Right ventricle myocardium inferior (tissue), 1 donor: ENCODE measurements around the gene PHLDB1. TPM values are rescaled to one million over a fixed set of nuclear protein-coding genes. Genes with fewer than 3 reads are reported as not detected.
A peak's percentile ranks its signal among the peaks of the same experiment; 100 is the strongest.

Experiments used
- ATAC-seq: fragments of 200-7000 bp; cut with Tn5 transposase; one replicate; pipeline ENCODE4 v1.9.1; 2020; ENCODE audit warnings: mild to moderate bottlenecking, moderate library complexity
- DNase-seq: peaks from one replicate; pipeline ENCODE4 v3.0.0; 2021; ENCODE audit errors: missing footprints
- intact Hi-C: fragments of 100-400 bp; cut with DNase I; formaldehyde crosslinking; loops from one replicate; pipeline ENCODE4 v1.11.0; 2022
- total RNA-seq: library from RNA; stranded (reverse); fragmentation: NEBNext Ultra II Directional; extraction: Animal tissue kit (Norgen Biotek cat#: 25700); gene quantifications from one replicate; pipeline ENCODE4 v1.2.1, GENCODE V29; 2021
- donor health status: DM: no; HTN: yes; CAD: no; lungs with severe emphysema.

Gene PHLDB1
- total RNA-seq, 1 donor from 2014 or later = 115 TPM

DNA sequence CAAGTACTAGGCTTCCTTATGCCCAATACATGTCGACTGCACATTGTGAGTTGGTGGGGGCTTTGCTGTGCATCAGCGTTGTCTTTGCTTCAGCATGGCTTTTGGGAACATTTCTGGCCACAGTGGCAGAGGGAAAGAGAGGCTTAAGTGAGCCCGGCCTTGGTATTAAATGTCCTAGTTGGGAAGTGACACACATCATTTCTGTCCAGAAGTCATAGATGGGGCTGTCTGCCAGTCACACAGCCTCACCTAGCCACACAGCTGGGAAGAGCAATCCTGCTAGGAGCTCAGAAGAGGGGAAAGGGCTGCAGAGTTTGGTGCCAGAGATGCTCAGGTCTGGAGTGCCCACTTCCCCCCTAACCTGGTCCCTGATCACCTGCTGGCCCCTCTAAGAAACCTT, 44.4 kb downstream of the PHLDB1 start:
- DNase-seq (no peak), ATAC-seq (no peak)
- intact Hi-C loops = no loop called here

DNA sequence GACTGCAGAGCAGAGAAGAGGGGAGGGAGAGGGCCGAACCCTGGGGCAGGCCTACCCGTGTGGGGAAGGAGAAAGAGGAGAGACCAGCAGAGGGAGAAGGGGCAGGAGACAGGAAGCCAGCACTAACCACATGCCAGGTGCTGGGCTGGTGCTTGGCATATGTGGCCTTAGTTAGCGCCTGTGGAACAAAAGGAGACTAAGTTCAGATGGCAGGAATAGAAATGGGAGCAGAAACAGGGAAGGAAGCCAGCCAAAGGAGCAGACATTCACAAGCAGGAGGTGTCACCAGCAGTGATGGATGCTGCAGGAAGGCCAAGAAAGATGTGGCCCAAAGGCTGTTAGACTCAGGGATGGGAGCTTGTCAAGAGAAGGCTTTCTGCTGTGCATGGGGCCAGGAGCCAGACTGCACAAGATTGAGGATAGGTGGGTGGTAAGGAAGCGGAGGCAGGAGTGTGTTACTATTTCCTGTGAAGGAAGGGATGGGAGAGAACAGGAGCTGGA, 45.3 kb downstream of the PHLDB1 start:
- intact Hi-C loops = no loop called here
- DNase-seq = no peak
- ATAC-seq = no peak

DNA sequence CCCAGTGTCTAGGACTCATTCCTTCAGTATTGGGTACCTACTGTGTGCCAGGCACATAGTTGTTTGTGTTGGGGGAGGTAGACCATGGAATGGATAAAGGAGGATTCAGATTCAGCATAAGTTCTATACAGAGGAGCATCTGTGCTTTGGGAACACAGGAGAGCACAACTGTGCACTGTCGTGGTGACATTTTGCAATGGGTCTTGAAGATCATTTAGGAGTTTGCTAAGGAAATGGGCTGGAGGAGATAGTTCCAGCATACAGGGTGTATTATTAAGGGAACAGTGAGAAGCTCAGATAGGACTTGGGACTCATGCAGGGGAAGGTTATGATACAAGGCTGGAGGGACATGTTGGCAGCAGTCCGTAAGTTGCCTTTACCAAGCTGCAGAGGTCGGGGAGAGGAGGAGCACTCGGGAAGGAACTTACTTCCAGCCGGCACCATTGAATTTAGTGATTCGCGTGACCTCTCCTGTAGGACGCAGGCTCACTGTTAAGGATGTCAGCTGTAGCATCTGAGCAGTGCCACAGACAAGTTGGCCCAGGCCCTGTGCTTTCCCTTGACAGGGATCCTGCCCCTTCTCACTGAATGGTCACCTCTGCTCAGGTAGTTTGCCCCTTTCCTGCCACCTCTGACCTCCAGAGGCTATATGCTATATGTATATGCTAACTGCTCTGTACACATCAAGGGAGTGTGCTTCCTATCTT, 46.4 kb downstream of the PHLDB1 start:
- DNase-seq (no peak), ATAC-seq (no peak)
- intact Hi-C loops = no loop called here

DNA sequence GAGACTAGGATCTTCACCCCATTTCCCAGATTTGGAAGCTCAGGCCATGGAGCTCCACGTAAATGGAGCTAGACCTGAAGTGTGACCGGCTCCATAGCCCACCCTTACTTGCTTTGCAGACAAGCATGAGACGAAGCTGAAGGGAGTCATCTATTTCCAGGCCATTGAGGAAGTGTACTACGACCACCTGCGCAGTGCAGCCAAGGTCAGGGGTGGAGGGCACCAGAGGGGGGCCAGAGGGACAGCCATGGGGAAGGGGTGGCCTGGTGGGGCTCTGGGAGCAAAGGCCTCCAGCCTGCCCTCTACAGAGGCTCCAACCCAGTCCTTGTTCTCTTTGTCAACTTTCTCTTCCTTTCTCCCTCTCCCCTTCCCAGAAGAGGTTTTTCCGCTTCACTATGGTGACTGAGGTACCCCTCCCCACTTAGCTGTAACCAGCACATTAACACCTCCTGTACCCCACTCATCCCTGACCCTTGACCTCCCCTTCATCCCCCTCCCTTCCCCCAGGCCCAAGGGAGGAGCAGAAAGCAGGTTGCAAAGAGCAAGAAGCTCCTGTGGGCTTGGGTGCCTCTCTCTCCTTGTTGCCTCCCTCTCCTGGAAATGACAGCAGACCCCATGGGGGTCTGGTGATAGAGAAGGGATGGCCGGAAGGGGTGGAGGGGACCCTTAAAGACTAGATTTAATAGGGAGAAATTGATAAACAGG, 48.2 kb downstream of the PHLDB1 start:
- DNase-seq = no peak
- intact Hi-C loops = no loop called here
- ATAC-seq = no peak

DNA sequence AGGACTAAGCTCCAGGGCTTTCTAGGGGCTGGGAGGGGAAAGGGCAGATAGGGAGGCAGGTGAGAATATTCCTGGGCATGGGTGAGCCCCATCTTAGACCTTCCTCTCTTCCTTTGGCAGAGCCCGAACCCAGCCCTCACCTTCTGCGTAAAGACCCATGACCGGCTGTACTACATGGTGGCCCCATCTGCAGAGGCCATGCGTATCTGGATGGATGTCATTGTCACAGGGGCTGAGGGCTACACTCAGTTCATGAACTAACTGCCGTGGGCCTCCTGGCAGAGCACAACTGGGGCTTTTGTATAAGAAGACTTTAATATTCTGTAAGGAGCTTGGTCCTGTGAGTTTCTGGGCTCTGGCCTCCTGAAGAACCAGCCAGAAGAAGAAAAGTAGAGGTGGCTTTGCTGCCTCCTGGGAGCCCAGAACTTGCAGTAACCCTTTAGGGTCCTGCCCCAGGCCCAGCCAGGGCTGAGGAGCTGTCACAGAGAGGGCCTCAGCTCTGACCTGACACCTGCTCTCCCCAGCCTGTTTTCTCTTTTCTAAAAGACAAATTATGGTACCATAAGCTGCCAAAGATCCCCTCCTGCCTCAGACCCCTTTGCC, 49.2 kb downstream of the PHLDB1 start:
- DNase-seq (no peak), ATAC-seq (no peak)
- intact Hi-C loops = no loop called here

DNA sequence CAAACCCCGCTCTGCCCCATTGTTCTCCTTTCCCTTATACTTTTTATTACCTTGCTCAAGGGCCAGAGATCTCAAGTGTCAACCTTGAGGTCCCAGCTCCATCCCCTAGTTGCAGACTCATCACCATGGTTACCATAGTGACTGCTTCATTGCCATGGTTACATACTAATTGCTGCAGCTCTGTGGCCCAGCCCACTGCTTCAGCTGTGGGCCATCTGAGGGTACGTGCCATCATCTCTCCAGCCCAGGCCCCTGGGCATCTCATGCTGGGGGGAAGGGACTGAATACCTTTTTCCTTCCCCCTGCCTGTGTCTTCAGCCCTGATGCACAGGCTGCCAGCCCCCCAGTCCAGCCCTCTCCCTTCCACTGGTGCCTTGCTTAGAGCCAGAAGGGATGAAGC, 49.8 kb downstream of the PHLDB1 start:
- DNase-seq (no peak), ATAC-seq (no peak)
- intact Hi-C loops = no loop called here

DNA sequence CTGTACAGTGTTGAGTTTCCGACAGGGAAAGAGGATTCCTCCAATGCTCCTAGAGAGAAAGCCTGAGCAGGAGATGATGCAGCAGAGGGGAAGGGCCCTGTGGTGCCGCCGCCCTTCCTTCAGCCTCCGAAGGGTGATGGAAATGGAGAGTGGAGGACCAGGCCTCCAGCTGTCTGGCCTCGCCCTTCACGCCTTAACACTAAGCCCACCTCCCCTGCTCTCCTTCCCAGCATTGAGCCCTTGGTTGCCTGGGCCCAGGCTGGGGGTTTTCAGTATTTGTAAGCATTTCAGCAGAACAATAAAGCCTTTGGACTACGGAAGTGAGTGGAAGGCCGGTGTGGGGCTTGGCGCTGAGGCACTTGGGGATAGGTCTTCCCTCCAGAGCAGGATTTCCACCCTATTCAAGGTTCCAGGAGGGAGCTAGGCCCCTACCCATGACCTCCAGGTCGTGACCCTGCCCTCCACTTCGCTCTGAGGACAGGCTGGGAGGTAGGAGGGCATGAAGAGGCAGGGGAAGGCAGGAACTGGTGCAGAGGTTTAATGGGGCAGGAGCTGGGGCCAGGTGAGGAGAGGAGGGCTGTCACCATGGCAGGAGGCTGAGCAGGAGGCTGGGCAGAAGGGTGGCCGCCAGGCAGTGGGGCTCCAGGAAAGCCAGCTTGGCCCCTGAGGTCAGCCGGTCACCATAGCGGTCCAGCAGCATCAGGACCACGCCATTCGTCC, 50.5 kb downstream of the PHLDB1 start:
- intact Hi-C loops = loop anchor here (2.0 kb wide), 2 partner anchors 47 to 63 kb away; no protein-coding TSS in a partner anchor
- ATAC-seq (no peak), DNase-seq (no peak)

DNA sequence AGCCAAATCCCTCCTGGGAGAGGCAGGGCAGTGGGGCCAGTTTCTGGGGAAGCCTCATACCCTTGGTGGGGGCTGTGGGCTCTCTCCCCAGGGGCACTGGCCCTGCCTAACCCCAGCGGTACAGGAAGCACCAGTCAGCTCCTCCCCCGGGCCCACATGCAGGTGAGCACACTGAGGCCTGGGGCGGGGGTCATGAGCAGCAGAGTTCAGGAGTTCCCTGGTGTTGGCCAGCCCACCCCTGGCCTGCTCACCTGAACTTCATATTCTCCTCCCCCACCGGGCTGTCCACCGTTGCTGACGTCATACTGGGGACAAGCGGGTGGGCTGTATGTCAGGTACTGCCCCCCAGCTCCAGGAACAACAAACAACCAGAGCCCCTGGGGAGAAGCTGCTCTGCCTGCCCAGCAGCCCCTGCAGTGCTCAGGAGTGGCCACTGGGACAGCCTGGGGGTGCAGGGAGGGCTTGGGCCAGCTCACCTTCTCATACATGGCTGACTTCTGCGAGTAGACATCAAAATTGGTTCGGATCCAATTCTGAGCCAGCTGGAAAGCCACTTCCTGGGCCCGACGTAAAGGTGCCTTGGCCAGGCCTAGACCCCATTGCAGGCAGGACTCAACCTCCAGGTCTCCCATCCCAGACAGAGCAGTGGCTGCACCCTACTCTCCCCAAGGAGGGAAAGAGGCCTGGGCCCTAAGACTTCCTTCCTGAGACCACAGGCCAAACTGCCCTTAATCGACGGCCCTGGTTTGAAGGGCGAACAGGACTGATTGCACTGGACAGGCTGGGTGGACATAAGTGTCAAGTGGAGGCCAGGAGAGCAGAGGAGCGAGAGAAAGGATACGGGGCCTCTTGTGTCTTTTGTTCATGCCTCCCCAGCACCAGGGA, 51.3 kb downstream of the PHLDB1 start:
- peak; percentile 10 for ATAC-seq
- intact Hi-C loops = loop anchor here (2.0 kb wide), 2 partner anchors 48 to 64 kb away; no protein-coding TSS in a partner anchor
- no peak for DNase-seq

DNA sequence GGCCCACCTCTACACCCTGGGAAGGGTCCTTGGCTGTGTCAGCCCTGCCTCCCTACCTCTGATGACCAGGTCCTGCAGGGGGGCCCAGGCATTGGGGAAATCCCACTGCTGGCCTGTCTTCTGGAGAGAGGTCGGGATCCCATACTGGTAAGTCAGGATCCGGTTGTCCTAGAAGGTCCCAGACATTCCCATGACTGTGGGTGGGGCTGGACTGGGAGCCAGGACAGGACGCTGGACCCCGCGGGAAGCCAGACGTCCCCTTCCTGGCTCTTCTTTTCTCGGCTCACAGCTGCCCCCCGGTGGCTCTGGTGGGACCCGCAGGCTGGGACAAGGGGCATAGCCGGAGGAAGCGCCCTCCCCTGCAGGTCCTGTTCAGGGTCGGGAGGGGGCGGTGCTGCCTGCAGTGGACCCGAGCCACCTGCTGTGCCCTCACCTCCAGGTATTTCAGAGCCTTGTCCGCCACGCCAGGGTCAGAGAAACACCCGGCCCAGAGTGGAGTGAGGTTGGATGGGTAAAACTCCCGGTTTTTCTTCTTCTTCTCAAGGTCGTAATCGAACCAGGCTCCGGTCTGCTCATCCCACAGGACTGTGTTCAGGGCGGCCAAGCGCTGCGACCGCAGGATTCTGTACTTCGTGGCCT, 52.0 kb downstream of the PHLDB1 start:
- DNase-seq = peak; percentile 94
- intact Hi-C loops = loop anchor here (2.0 kb wide), 2 partner anchors 49 to 65 kb away; no protein-coding TSS in a partner anchor
- ATAC-seq = peak; percentile 75

DNA sequence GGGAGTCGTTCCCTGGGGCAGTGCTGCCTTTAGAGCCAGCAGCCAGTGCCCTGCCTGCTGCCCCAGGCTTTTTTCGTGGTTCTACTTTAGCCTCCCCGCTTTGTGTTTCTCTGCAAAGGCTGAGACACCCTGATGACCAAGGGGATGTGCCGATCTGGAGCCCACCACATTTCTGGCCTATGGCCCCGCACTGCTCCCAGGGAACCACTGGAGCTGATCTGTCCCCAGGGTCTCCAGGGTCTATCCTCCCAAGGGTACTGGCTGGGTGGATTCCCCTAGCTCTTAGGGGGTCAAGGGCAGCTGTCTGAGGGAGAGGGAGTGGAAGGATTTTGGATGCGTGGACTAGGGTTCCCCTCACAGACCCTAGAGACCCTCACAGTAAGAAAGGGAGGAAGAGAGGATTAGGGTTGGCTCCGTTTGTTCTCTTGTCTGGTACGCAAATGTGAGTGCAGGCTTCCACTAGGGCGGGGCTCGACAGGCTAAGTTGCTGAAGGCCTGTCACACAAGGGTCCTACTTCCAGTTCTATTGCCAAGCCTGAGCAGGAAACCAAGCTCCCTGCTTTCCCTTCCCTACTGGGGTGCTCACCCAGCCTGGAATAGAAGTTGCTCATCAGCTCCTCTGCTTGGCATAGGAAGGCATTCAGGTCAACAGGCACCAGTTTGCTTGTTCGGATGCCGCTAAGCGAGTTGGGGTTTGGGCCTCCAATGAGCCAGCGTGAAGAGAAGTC, 52.7 kb downstream of the PHLDB1 start:
- intact Hi-C loops = loop anchor here (2.0 kb wide), 2 partner anchors 49 to 65 kb away; no protein-coding TSS in a partner anchor
- ATAC-seq (no peak), DNase-seq (no peak)

DNA sequence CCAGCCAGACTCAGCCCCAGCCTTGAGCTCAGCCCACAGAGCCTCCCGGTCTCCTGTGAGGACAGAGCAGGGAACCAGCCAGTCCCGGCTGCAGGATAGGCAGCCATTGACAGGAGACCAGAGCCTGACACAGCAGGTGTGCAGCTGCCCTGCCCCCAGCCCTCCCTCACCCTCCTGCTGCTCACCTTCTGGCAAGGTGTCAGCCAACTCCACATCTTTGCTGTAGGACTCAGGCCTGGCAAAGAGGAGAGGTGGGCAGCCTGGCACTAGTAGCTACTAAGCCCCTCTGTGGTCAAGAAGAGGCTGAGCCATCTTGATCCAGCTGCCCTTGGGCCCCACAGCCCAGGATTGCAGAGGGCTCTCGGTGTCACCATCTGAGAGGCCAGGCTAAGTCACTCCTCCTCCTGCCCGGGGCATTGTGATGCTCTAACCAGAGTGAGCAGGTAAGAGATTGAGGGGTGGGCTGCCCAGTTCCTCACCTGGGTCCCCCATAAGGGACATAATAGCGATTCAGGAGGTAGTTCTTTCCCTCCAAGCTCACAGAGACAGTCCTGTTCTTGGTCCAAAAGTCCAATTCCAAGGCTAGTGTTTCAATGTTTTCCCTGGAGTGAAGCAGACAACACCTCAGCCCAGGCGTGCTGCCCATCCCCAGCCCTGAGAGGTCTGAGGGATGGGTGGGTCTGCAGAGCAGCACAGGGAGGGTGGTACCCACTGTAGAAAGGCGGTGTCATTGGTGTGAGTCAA, 53.4 kb downstream of the PHLDB1 start:
- no peak for ATAC-seq
- intact Hi-C loops = no loop called here
- DNase-seq = no peak

DNA sequence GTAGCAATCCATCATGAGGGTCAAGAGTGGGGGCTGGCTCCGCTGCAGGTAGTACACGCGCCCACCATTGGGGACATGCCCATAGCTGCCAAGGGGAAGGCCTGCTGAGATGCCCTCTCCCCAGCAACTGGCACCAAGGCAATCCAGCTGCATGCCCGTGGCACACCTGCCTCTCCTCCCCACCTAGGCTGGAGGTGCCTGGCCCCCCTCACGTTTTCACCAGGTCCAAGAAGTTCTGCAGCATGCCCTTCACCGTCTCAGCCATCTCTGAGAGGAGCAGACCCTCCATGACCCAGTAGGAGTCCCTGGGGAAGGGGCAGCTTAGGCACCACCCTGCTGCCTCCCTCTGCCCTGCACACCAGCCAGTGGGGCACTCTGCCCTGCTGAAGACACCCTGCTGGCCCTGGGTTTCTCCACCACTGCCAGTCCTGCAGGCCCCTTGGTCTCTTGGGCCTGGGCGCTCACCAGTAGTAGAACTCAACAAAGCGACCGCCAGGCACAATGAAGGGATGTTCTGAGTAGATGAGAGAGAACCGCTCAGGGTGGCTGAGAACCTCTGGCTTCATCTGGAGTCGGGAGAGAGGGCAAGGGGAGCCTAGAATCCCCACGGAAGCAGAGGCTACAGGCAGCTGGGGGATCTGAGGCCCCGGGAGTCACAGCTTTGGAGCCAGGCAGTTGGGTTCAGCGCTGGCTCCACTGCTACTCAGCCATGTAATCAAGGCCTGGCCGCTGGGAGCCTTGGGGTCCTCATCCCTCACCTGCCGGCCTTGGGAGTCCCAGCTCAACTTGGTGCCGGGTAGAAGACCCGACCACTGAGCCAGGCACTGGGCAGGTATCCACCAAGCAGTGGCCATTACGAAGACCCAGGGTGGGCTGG, 54.2 kb downstream of the PHLDB1 start:
- no peak for ATAC-seq
- DNase-seq = no peak
- intact Hi-C loops = no loop called here

DNA sequence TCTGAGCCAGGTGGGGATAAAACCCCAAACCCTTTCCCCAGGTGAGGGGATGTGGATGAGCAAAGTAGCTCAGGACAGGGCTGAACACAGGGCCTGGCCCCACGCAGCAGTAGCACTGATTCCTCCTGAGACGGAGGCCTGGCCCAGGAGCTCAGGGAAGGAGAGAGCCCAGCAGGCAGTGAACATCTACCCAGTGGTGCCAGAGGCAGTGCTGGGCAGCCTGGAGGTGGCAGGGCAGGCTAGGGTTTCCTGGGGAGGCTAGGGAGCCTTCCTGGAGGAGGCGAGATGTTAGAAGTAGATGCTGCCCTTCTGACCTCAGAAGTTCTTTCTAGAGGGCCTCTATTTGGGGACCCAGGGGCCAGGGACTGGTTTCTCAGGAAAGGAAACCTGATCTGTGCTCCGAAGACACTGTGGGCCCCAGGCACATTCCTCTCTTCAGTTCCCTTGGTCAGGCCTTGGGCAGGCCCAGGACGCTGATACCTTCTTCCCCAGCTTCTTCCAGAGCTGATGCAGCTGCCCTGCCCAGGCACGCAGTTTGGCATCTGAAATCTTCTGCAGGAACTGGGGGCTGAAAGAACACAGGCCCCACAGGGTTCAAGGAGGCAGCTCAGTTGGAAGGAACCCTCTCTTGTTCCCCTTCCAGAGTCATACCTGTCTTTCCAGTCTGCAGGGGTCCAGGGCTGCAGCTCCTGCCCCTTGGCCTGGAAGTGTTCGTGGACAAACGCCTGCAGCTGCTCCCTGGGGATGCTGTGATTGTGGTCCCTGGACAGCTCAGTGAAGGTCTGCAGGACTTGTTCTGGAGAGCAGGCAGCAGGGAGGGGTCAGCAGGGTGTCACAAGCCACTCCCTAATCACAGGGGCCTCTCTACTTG, 55.2 kb downstream of the PHLDB1 start:
- intact Hi-C loops = no loop called here
- DNase-seq = no peak
- no peak for ATAC-seq

DNA sequence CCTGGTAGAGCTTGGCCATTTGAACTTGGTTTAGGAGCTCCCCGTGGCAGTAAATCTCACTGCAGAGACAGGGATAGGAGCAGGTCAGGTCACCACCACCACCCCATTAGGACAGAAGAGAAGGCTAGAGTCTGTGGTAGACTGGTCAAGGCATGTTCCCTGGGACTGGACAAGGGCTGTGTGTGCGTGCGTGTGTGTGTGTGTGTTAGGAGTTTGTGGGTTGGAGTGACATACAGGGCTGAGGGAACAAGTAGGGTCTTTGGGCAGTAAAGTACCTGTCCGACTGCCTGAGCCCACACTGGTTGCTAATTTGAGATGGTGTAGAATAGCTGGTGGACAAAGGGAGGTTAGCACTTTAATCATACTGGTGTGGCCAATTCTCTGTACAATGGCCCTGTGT, 56.0 kb downstream of the PHLDB1 start:
- intact Hi-C loops = no loop called here
- no peak for DNase-seq
- ATAC-seq = no peak

DNA sequence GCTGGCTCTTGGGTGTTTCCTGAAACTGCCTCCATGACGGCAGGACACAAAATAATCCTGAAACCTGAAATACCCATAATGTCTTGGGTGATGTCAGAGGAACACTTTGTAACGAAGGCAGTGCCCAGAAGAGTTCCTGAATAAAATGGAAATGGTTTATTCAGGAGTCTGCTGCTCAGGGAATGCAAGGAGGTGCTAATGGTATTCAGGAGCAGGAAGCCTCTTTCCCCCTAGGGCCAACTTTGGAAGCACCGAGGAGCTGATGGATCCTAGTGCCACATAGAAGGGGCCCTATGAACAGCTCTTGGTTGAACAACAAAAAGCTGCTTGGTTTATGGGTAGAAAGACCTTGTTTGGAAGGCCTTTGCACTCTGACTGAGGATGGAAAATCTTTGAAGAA, 56.5 kb downstream of the PHLDB1 start:
- DNase-seq = no peak
- ATAC-seq = no peak
- intact Hi-C loops = no loop called here
